GM19395 (cell line): ENCODE data around the gene TBPL2.
A peak's percentile ranks its signal among the peaks of the same experiment; 100 is the strongest.
"Not testable (repeated sequence)": the region's sequence is repeated elsewhere in the genome, so short reads cannot be mapped to it uniquely, and the experiment has no call there.

Source experiments
- ATAC-seq: cut with Tn5 transposase; IDR thresholded peaks from one replicate; pipeline ENCODE4 v1.9.1; 2021; ENCODE audit warnings: mild to moderate bottlenecking, moderate library complexity; ENCODE audit not compliant: unreplicated experiment

TBPL2 gene

GRCh38 chr14:55440385-55440784 is at the start of gene TBPL2:
Gene TBPL2, minus strand, starts transcription at chr14:55440616. Its CDS starts 167 bp downstream, at chr14:55440449.
- ATAC-seq = no peak

- ATAC-seq = no peak
Measured at GRCh38 chr14:55488204-55488603, 47.8 kb upstream of the TBPL2 start.

DNA sequence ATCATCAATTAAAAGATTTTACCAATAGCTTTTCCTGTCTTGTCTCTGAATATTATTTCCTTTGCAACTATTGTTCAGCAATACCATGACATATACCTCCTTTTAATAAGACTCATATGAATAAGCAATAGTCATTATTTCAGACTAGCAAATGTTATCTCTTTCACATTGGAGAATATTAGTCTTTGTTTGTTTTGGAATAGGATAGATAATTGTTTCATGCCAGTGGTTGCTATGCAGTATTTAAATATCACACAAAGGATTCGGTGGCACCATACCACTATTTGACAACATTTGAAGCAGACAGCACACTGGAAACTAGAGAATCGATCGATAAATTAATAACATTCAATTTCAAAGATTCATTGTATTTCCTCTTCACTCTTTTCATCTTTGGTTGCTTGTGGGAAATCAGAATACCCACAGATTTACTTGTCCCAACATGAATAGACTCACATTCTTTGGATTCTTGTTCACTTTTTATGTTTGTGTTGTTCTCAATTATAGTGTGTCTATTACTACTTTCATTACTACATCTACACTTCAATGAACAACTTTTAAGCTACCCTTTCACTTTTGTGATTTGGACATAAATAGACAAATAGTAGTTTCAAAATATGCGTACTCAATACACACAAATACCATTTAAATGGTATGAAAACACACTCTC is 42.7 kb upstream of the TBPL2 start:
- no peak for ATAC-seq

DNA sequence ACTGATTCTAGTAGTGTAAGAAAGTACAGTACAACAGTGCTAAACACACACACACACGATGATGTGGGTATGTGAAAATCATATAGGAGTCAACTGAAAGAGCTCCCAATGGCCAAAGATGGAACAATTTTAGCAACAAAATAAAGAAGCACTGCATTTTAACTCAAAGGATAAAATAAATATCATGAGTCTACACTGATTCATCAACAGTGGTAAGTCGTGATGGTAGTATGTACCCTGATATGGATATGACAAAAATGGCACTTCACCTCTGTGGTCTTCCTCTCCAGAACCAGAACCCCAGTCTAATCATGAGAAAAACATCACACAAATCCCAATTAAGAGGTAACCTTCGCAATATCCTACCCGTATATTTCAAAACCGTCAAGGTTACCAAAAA is 41.4 kb upstream of the TBPL2 start:
- no peak for ATAC-seq

- no peak for ATAC-seq
Measured at GRCh38 chr14:55477680-55478079, 37.3 kb upstream of the TBPL2 start.

GRCh38 chr14:55476448-55476847 is 36.0 kb upstream of the TBPL2 start:
- ATAC-seq = not testable (repeated sequence)

DNA sequence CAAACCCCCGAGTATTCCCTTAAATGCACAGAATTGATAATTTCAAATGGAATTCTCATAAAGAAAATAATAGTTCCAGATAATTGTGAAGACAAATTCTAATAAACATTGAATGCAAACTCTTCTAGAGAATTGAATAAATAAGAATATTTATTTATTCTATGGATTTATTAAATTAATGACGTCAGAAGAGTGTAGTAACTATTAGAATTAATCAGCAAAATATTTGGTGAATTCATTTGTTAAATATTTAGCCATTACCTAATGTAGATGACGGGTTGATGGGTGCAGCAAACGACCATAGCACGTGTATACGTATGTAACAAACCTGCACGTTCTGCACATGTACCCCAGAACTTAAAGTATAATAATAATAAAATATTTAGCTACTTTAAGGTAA is 33.4 kb upstream of the TBPL2 start:
- no peak for ATAC-seq

DNA sequence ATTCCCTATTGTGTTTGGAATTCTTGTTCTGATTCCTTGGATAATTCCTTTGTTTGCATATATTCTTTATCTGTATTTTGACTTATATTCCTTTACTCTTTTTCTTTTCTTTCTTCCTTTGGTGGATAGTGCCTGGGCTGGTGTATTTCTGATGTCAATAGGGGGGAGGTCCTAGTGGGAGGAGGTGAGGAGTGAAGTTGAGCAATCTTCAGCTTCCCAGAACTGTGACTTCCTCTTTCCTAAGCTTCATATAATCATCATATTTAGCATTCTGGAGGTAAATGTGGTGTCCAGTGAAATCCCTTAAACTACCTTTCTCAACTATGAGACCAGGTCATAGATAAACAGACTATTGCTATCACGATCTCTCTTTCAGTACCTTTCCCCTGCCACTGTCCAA is 29.6 kb upstream of the TBPL2 start:
- no peak for ATAC-seq

- no peak for ATAC-seq
Measured at GRCh38 chr14:55467307-55467706, 26.9 kb upstream of the TBPL2 start.

- peak; percentile 90 for ATAC-seq
Measured at GRCh38 chr14:55458800-55459515, 18.5 kb upstream of the TBPL2 start.

DNA sequence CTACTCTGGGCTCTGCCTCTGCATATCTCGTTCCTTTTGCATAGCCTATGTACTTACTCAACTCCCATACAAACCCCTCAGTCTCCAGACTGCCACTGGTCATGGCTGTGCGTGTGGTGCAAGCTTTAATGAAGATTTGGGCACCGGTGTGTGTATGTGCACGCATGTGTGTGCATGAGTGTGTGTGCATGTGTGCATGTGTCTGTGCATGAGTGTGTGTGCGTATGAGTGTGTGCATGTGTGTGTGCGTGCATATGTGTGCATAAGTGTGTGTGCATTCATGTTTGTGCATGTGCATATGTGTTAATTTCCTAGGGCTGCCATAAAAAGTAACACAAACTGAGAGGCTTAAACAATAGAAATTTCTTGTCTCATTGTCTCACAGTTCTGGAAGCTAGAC is 17.1 kb upstream of the TBPL2 start:
- ATAC-seq = no peak

GRCh38 chr14:55456411-55456810 is 16.0 kb upstream of the TBPL2 start:
- ATAC-seq = not testable (repeated sequence)

- ATAC-seq = no peak
Measured at GRCh38 chr14:55454264-55455002, 14.0 kb upstream of the TBPL2 start.

DNA sequence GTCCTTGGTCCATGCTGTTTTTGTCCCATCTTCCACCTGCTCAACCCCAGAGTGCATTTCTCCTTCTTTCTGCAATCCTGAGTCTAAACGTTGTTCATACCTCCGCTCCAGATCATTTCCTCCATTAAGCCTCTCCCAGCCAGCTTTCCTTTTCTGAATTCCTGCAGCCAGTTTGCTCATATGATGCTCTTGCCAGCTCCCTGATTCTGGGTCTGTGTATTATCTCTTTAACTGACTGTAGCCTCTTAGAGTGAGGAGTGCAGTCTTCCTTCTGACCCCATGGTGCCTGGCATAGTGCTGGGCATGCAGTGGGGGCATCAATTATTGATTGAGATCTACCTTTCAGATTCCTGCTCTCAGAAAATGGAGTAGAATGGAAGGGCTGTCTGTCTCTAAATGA is 11.5 kb upstream of the TBPL2 start:
- no peak for ATAC-seq

DNA sequence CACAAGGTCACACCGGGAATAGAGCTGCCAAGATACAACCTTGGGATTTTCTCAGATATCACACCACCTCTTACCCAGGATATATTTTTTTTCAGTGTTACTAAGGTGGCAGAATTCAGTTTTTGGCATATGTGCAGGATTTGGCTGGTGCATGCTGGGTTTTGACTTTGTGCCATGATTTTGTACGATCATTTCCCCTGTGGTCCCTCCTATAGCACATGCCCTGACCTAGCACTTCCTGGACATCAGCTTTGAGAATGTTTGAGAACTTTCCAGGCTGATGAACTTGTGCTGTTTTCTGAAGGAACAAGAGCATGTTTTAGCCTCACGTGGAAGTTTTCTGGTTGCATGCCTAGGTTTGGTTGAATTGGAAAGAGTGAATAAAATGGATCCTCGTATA is 11.0 kb upstream of the TBPL2 start:
- no peak for ATAC-seq

GRCh38 chr14:55450987-55451386 is 10.6 kb upstream of the TBPL2 start:
- ATAC-seq = no peak

DNA sequence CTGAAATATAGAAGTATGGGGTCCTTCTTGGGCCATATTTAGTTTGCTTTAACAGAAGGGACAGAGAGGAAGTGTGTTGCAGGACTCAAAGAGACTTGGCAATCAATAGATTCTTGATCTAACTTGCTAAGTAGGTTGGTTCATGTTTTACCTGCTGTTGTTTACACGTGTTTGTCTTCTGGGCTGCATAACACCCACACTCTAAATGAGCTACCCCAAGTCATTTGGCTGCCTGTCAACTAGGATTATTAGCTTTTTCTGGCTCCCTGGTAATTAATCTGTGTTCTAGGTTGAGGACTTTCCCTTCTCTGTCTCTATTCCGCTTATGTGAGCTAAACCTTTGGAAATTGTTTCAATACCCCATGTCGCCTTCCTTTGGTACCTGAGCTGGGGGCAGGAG is 10.1 kb upstream of the TBPL2 start:
- ATAC-seq = no peak

DNA sequence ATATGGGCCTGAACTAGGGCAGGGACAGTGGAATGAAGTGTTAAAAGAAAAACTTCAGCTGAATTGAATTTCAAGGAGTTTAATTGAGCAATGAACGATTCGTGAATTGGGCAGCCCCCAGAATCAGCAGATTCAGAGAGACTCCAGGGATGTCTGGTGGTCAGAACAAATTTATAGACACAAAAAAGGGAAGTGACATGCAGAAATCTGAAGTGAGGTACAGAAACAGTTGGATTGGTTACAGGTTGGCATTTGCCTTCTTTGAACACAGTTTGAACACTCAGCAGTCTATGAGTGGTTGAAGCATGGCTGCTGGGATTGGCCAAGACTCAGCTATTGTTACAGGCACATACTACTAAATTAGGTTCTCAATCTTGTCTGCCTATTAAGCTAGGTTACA is 9.7 kb upstream of the TBPL2 start:
- ATAC-seq = no peak

DNA sequence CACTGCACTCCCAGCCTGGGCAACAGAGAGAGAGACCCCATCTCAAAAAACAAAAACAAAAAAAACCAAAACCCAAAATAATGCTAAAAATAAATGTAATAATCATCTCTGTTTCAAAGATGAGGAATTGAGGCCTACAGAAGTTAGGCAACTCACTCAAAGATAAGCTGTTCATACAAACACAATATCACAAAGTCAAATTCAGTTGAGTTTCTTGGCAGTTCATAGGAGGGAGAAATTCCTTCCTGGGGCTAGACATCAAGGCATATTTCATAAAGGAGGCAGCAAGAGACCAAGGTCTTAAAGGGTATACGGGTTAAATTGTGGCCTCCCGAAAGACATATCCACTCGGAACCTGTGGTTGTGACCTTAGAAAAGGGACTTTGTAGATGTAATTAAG is 8.7 kb upstream of the TBPL2 start:
- no peak for ATAC-seq

DNA sequence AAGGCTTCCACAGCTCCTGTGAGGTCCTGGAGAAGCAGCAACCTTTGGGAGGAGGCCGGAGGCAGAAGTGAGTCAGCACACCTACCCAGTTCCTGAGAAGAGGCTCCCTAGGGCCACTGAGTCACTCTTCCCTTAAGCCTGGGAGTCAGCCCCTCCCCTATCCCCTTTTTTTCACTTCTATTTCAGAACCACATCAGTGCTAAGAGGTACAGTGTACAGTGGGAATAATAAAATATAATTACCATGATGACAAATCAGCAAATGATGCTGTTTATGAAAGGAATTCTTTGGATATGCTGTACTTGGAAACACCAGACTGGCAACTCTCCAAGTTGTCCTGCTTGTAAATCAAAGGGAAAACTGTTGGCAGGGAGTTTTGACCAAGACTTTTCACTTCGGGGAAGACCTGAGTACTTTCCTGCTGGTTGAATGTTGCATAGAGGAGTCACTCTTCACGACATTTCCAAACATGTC is 7.8 kb upstream of the TBPL2 start:
- ATAC-seq = no peak

DNA sequence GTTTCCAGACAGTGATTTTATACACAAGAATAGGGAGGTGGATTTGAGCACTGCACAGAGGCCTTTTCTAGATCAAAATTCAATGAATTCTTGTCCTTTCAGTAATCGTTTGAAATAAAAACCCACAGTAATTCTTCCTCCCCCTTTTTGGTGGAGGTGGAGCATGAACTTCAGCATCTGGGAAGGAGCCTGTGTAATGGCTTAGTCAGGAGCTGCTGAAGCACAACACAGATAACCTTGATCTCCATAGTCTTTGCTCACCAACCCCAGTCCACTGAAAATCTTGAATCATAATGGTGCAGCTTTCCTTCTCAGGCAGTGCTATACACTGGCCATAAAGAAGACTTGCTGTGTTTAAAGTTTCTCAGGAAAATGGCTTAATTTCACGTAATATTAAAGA is 6.4 kb upstream of the TBPL2 start:
- ATAC-seq = no peak
